ENCODE data around the gene CNOT9.

The CNOT9 gene

DNA sequence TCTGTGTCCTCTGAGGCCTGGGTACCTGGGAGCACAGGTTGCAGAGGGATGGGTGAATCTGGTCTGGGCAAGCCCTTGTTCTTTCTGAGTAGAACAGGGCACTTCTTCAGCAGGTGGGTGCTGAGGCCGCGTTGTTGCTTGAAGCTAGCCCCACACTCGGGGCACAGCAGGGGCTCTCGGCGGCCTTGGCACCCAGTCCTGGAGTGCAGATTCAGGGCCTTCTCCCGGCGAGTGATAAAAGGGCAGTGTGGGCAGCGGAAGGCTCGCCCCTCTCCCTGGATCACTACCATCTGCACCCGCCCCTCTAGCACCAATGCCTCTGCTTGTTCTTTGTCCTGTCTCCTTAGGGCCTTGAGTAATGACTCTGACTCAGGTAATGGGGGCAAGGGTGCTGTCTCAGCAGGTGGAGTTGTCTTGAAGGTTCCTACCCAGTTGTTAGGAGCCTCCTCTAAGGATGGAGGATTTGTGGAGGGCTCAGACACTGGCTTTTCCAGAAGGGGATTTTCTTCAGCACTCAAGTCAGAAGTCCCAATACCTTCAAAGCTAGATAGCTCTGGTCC, 75.2 kb downstream of the CNOT9 start:
- DNase-seq = no peak

DNA sequence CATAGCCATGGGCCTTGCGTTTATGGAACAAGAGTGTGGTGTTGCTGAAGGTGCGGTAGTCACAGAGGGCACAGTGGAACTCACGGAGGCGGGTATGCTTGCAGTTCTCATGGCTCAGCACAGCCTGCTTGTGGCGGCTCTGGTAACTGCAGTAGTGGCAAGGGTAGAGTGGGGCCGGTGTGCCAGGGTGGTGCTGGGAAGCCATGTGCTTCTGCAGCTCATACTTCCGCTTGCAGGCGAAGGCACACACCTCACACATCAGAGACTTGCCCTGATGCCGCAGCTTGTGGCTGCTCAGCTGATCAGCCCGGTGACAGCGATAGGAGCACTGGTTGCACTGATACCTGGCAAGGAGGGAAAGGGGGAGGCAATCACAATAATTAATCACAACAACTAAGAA, 76.1 kb downstream of the CNOT9 start:
- DNase-seq = no peak

DNA sequence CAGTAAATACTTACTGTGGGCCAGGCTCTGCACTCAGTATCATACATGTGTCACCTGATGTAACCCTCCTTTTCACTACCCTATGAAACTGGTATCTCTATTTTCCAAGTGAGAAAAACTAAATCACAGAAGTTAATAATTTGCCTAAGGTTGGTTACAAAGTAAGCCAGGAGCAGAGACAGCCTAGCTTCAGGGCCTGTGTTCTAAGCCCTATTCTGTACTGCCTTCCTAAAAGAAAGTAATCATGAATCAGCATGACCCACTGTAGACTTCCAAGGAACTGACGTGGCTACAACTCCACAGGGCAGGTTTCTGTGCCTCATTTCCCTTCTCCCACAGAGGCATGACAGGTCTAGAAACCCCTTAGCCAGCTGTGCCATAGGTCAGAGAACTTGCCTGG, 76.5 kb downstream of the CNOT9 start:
- no peak for DNase-seq
